NB4 (cell line): ENCODE results near the gene MTLN.

Experiments used
- POLR2A ChIP-seq: IDR thresholded peaks from 2 replicates; pipeline ENCODE4 v1.6.1; 2011; ENCODE audit warnings: mild to moderate bottlenecking; ENCODE audit not compliant: insufficient read length; ENCODE audit errors: extremely low read depth
- TF ChIP-seq, protein P1 (sequence below): IDR thresholded peaks from one replicate; pipeline ENCODE4 v1.5.1; 2012; ENCODE audit warnings: low read depth, low read length

DNA sequence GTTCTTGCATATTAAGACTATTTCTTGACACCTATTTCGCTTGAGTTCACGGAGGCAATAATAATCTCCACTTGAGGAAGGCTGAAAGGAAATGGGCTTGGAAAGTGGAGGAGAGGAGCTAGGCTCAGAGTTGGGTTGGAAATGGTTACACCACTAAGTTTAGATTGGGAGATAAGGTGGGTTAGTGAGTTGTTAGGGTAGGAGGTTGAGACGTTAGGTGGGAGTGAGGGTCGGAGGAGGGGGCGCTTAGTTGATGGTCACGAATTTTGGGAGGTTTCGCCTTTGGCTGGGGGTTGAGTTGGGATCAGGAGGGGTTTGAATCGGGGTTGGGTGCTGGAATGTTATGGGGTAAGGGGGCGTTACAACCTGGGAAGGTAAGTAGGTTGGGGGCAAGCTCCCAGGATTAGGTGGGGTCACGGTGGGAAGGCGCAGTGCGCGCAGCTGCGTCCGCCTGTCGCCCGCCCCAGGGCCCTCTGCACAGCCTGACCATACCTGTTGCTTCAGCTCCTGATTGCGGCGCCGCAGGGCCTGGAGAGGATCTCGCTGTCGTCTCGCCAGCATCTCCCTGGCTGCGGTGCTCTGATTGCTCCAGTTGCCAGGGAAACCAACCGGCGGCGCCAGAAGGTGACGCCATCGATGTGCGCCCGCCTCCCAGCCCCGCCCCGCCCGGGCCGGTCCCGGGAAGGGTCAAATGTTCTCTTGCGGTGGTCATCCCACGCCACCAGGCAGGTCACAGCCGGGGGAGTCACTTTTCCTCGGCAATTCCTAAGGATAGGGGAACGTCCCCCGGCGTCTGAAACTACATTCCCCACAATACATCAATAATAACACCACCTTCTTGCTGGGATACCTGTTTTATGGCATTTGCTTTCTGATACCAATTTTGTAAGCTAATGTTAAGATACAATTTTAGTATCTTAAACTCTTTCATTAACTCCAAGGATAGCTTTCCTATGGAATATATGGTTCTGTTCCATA, 7.7 kb downstream of the MTLN start, which contains the start of gene NPHP1:
- TF ChIP-seq POLR2A: peak; percentile 39
- TF ChIP-seq, protein P1, sequence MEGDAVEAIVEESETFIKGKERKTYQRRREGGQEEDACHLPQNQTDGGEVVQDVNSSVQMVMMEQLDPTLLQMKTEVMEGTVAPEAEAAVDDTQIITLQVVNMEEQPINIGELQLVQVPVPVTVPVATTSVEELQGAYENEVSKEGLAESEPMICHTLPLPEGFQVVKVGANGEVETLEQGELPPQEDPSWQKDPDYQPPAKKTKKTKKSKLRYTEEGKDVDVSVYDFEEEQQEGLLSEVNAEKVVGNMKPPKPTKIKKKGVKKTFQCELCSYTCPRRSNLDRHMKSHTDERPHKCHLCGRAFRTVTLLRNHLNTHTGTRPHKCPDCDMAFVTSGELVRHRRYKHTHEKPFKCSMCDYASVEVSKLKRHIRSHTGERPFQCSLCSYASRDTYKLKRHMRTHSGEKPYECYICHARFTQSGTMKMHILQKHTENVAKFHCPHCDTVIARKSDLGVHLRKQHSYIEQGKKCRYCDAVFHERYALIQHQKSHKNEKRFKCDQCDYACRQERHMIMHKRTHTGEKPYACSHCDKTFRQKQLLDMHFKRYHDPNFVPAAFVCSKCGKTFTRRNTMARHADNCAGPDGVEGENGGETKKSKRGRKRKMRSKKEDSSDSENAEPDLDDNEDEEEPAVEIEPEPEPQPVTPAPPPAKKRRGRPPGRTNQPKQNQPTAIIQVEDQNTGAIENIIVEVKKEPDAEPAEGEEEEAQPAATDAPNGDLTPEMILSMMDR: no peak
